Psoas muscle (tissue), 8 donors: ENCODE data around the gene MTMR3. TPM values are rescaled to one million over a fixed set of nuclear protein-coding genes. Genes with fewer than 3 reads are reported as not detected.

Source experiments
- ATAC-seq, 4 donors: fragments of 200-7000 bp; cut with Tn5 transposase; one replicate each; pipeline ENCODE4 v1.9.1; 2020; ENCODE audit warnings: moderate library complexity in 3 of 4, mild to moderate bottlenecking in 2 of 4
- DNase-seq, 2 donors: peaks; one replicate each; pipeline ENCODE4 v3.0.0-alpha.2; 2020
- H3K27ac ChIP-seq: fragments of 200-600 bp; one replicate; pipeline ENCODE4 v1.8.0; 2022
- H3K27me3 ChIP-seq, 3 donors: fragments of 200-600 bp in 1 of 3; one replicate each; pipeline versions ENCODE4 v1.6.1 to v1.8.0; 2013 to 2022; ENCODE audit warnings: low read length in 2 of 3, mild to moderate bottlenecking in 2 of 3, moderate library complexity in 1 of 3; ENCODE audit not compliant: insufficient read depth in 3 of 3
- H3K36me3 ChIP-seq, 2 donors: fragments of 200-600 bp in 1 of 2; one replicate each; pipeline versions ENCODE4 v1.6.1 to v1.8.0; 2013 to 2022; ENCODE audit warnings: low read depth in 1 of 2, mild to moderate bottlenecking in 1 of 2, moderate library complexity in 1 of 2; ENCODE audit not compliant: insufficient read depth in 1 of 2
- H3K4me1 ChIP-seq: fragments of 200-600 bp; one replicate; pipeline ENCODE4 v1.8.0; 2022
- H3K4me3 ChIP-seq: fragments of 200-600 bp; one replicate; pipeline ENCODE4 v1.8.0; 2022; ENCODE audit warnings: mild to moderate bottlenecking
- H3K9me3 ChIP-seq: fragments of 200-600 bp; one replicate; pipeline ENCODE4 v1.8.0; 2022
- WGBS, 3 donors: extraction: QIAGEN DNeasy Blood & Tissue Kit; methylation state at CpG; one replicate each; pipeline versions ENCODE4 v1.1.6 to v1.1.7; 2013; 5-methylcytosine and 5-hydroxymethylcytosine counted together
- intact Hi-C, 2 donors: fragments of 100-400 bp; cut with DNase I; formaldehyde crosslinking; loops; one replicate each; pipeline versions ENCODE4 v1.11.0 to v1.14.2; 2022
- polyA plus RNA-seq, 3 donors: library from polyadenylated mRNA; stranded (reverse); fragments of 200-250 nt; gene quantifications; one replicate each; pipeline ENCODE4 v1.2.3, GENCODE V29; 2013
- total RNA-seq, 4 donors: library from RNA; stranded (reverse); fragmentation: NEBNext Ultra II Directional in 2 of 4; extraction: Animal tissue kit (Norgen Biotek cat#: 25700) in 2 of 4; gene quantifications; one replicate each; pipeline versions ENCODE4 v1.2.1 to v1.2.4, GENCODE V29; 2021 to 2023
- TF ChIP-seq, protein P1 (sequence below): fragments of 200-600 bp; IDR thresholded peaks from one replicate; pipeline ENCODE4 v1.8.0; 2022; ENCODE audit warnings: antibody characterized with exemption
- donor health status: healthy with polysubstance abuse.
- donor health status: DM: no; HTN: no; CAD: no; lungs with moderate emphysema.
- donor health status: Bipolar disorder and iron deficiency.
- donor health status: healthy.
- donor health status: DM: yes; HTN: yes; CAD: no.
- donor health status: DM: no; HTN: no; CAD: no.
- donor health status: DM: no; HTN: no; CAD: no.
- donor health status: DM: yes; HTN: yes; CAD: no.

MTMR3 gene
- total and polyA plus RNA-seq, 7 donors, result 7.8 to 37.9 (median 31.8) TPM

DNA sequence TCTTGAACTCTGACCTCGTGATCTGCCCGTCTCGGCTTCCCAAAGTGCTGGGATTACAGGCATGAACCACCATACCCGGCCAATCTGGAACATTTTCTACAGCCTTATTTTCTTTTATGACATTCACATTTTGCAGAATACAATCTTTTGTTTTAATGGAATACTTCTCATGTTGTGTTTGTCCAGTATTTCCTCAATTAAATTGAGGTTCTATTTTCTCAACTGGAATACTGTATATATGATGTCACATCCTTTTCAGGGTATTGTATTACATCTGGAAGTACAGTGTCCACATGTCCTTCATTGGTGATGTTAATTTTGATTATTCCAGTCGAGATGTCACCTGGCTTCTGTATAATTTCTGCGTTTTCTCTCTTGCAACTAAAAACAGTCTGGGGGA is 106.5 kb downstream of the MTMR3 start:
- WGBS, 3 donors, result 88 to 94% (median 93%) methylated on average over 6 of the region's 6 CpGs
- intact Hi-C loops, result no loop called here
- peaks cover 0 to 81% of the 10 kb centered on the region in 2 donors for H3K36me3 ChIP-seq
- ATAC-seq, result no peak
- H3K9me3 ChIP-seq, result no peaks in the 10 kb centered on the region
- TF ChIP-seq, protein P1, sequence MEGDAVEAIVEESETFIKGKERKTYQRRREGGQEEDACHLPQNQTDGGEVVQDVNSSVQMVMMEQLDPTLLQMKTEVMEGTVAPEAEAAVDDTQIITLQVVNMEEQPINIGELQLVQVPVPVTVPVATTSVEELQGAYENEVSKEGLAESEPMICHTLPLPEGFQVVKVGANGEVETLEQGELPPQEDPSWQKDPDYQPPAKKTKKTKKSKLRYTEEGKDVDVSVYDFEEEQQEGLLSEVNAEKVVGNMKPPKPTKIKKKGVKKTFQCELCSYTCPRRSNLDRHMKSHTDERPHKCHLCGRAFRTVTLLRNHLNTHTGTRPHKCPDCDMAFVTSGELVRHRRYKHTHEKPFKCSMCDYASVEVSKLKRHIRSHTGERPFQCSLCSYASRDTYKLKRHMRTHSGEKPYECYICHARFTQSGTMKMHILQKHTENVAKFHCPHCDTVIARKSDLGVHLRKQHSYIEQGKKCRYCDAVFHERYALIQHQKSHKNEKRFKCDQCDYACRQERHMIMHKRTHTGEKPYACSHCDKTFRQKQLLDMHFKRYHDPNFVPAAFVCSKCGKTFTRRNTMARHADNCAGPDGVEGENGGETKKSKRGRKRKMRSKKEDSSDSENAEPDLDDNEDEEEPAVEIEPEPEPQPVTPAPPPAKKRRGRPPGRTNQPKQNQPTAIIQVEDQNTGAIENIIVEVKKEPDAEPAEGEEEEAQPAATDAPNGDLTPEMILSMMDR, result no peak
- peaks cover 14% of the 10 kb centered on the region for H3K4me1 ChIP-seq
- no peaks in the 10 kb centered on the region for H3K27me3 ChIP-seq
- no peak overlapping the region for H3K4me3 ChIP-seq
- H3K27ac ChIP-seq, result no peak overlapping the region
- no peak for DNase-seq

DNA sequence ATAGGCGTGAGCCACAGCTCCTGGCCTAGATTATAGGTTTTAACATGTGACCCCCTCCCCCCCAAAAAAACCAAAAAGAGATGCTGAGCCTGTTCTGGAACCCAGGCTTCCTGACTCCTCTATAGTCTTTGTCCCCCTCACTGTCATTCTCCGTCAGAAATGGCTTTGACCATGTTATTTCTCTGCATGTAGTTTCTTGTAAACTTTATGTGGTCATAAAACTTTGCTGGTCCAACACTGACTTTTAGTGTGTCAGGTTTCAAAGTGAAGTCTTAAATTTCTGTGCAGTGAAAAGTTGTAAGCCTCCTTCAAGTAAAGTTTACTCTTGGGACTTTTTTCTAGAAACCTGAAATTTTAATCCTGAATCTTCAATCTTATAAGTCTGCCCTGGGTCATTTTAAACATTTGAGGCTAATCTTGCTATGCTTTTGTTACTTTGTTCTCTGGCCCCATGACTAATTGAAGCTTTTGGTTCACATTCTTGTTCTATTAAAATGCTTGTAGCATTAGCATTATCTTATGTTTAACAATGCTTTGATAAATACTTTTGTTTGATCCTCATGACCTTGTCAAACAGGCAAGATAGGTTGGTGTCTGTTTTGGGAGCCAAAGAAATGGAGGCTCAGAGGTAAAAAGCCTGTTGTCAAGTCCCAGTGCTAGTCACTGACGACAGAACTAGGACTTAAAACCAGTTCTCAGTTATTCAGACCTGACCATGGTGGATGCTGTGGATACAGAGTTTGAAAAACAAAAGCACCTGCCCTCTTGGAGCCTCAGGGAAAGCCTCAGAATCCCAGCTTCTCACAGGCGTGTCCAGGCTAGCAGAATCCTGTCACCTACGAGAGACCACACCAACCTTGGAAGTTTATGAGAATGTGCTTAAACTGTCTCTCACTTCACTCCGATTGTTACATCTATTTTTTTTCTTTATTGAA is 109.6 kb downstream of the MTMR3 start:
- Histone ChIP-seq H3K36me3 (peaks cover 0 to 64% of the 10 kb centered on the region in 2 donors), H3K4me3 (no peak overlapping the region), H3K9me3 (no peaks in the 10 kb centered on the region), H3K4me1 (peaks cover 36% of the 10 kb centered on the region), H3K27ac (peak overlapping the region; percentile 14), H3K27me3 (no peaks in the 10 kb centered on the region)
- TF ChIP-seq, protein P1, result no peak
- intact Hi-C loops, result no loop called here
- ATAC-seq (no peak), DNase-seq (no peak)
- 76 to 83% (median 79%) methylated on average over 6 of the region's 6 CpGs for WGBS, 3 donors

DNA sequence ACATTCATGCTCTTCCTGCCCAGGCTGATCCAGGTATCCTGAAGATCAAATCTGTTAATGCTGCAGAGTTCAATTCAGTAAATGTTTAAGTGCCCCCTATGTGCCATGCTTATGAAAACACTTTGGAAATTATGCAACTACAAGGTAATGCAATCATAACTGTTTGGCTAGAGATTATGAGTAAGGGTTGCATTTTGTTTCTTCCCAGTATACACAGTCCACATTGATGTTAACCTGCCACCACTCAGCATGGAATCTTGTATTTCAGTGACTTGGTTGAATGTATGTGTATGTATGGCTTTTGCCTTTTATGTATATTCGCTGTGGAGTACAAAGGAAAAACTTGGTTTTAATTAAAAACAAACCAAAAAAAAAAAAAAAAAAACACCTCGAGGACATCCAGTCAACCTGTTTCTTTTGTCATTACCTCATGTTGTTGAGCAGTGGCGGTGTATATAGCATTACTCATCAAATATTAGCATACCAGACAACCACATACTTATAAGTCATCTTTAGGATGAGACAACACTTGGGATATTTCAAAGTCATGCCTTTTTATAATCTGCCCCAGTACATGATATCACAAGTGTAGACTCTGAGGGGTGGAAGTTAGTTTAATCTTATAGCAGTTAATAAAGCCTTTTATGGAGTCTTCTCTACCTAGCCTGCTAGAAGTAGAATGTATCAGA is 111.2 kb downstream of the MTMR3 start:
- Histone ChIP-seq H3K27ac (peak overlapping the region; percentile 63), H3K27me3 (no peaks in the 10 kb centered on the region), H3K4me3 (no peak overlapping the region), H3K9me3 (no peaks in the 10 kb centered on the region), H3K4me1 (peaks cover 39% of the 10 kb centered on the region), H3K36me3 (peaks cover 0 to 57% of the 10 kb centered on the region in 2 donors)
- intact Hi-C loops, result no loop called here
- peak; percentile 35 to 63 (median 58) for ATAC-seq
- TF ChIP-seq, protein P1, result no peak
- no peak for DNase-seq
- 88 to 93% (median 92%) methylated on average over 3 of the region's 3 CpGs for WGBS, 3 donors

DNA sequence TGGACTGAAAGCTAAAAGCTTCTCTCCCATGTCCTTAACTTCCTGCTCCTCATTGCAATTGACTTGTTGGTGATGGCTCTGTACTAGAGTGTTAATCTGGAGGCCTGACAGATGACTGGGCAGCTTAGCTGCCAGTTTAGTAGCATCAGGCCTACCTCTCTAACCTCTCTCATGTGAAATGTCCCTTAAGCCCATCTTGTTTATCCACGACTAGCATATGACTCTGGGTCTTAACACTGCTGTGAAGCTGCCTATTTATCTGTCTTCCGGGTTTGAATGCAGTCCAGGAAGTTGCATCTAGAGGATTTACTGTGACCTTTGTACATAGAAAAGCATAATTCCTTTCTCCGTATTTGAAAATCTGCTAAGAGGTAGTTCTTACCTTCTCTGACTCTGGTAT is 112.0 kb downstream of the MTMR3 start:
- intact Hi-C loops, result no loop called here
- peak overlapping the region; percentile 63 for H3K27ac ChIP-seq
- H3K9me3 ChIP-seq, result no peaks in the 10 kb centered on the region
- TF ChIP-seq, protein P1, result no peak
- no peak overlapping the region for H3K4me3 ChIP-seq
- H3K27me3 ChIP-seq, result no peaks in the 10 kb centered on the region
- peaks cover 39% of the 10 kb centered on the region for H3K4me1 ChIP-seq
- peaks cover 0 to 57% of the 10 kb centered on the region in 2 donors for H3K36me3 ChIP-seq
- DNase-seq (no peak), ATAC-seq (peak; percentile 71 to 87 (median 78))
- whole genome bisulfite sequencing, 3 donors, result 7 to 13% (median 8%) methylated on average over 3 of the region's 3 CpGs
